Fibroblast of pulmonary artery (primary cell): ENCODE measurements around the gene POU1F1.

ENCODE experiments used
- DNase-seq: peaks from one replicate; pipeline ENCODE4 v3.0.0-alpha.2; 2010; ENCODE audit warnings: low read depth
- H3K4me3 ChIP-seq: replicated peaks from 2 replicates; pipeline ENCODE4 v1.5.1; 2011; ENCODE audit warnings: low read depth, mild to moderate bottlenecking, control low read depth, low read length, moderate library complexity
- TF ChIP-seq, protein P1 (sequence below): IDR thresholded peaks from 2 replicates; pipeline ENCODE4 v1.5.1; 2011; ENCODE audit warnings: mild to moderate bottlenecking, control low read depth, low read length, inconsistent platforms; ENCODE audit errors: missing control alignments

POU1F1 gene

DNA sequence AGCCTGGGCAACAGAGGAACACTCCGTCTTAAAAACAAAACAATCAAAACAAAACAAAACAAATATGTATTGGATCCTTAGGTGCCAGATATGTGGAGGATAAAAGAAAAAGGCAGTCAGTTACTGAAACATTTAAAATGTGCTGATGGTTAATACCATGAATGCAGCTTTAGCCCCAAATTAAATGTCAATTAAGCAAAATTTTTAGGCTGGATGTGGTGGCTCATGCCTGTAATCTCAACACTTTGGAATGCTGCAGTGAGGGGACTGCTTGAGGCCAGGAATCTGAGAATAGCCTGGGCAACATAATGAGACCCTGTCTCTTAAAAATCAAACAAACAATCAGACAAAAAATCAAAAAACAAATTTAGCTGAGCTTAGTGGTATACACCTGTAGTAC is 57.8 kb downstream of the POU1F1 start:
- TF ChIP-seq, protein P1, sequence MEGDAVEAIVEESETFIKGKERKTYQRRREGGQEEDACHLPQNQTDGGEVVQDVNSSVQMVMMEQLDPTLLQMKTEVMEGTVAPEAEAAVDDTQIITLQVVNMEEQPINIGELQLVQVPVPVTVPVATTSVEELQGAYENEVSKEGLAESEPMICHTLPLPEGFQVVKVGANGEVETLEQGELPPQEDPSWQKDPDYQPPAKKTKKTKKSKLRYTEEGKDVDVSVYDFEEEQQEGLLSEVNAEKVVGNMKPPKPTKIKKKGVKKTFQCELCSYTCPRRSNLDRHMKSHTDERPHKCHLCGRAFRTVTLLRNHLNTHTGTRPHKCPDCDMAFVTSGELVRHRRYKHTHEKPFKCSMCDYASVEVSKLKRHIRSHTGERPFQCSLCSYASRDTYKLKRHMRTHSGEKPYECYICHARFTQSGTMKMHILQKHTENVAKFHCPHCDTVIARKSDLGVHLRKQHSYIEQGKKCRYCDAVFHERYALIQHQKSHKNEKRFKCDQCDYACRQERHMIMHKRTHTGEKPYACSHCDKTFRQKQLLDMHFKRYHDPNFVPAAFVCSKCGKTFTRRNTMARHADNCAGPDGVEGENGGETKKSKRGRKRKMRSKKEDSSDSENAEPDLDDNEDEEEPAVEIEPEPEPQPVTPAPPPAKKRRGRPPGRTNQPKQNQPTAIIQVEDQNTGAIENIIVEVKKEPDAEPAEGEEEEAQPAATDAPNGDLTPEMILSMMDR, result no peak
- DNase-seq, result no peak
- no peak overlapping the region for H3K4me3 ChIP-seq
